H9 (cell line): ENCODE measurements around the gene SLC9A4. TPM values are rescaled to one million over a fixed set of nuclear protein-coding genes. Genes with fewer than 3 reads are reported as not detected.

Source experiments
- DNase-seq: peaks from one replicate; pipeline ENCODE4 v3.0.0-alpha.2; 2017
- H2AFZ ChIP-seq: one replicate; pipeline ENCODE4 v1.6.1; 2013; ENCODE audit warnings: mild to moderate bottlenecking, low read length, control low read depth, moderate library complexity
- H2AK5ac ChIP-seq: 2 replicates; pipeline ENCODE4 v1.6.1; 2013; ENCODE audit warnings: low read length, control low read depth, mixed read lengths; ENCODE audit not compliant: insufficient read length
- H2BK120ac ChIP-seq: one replicate; pipeline ENCODE4 v1.6.1; 2013; ENCODE audit warnings: low read depth, mild to moderate bottlenecking, low read length, control low read depth, inconsistent platforms; ENCODE audit not compliant: poor library complexity, severe bottlenecking
- H2BK12ac ChIP-seq: 2 replicates; pipeline ENCODE4 v1.6.1; 2013; ENCODE audit warnings: low read length, control low read depth, mixed read lengths, low read depth; ENCODE audit not compliant: insufficient read length
- H2BK15ac ChIP-seq: 2 replicates; pipeline ENCODE4 v1.6.1; 2013; ENCODE audit warnings: low read depth, low read length, control low read depth
- H2BK20ac ChIP-seq: one replicate; pipeline ENCODE4 v1.6.1; 2013; ENCODE audit warnings: low read depth, mild to moderate bottlenecking, low read length, control low read depth, inconsistent platforms; ENCODE audit not compliant: poor library complexity, severe bottlenecking
- H2BK5ac ChIP-seq: 2 replicates; pipeline ENCODE4 v1.6.1; 2013; ENCODE audit warnings: low read length, control low read depth, mixed read lengths; ENCODE audit not compliant: insufficient read length
- H3K14ac ChIP-seq: 2 replicates; pipeline ENCODE4 v1.6.1; 2013; ENCODE audit warnings: low read length, control low read depth; ENCODE audit not compliant: insufficient read depth
- H3K18ac ChIP-seq: 2 replicates; pipeline ENCODE4 v1.6.1; 2013; ENCODE audit warnings: low read depth, mild to moderate bottlenecking, mixed read lengths, low read length, control low read depth; ENCODE audit not compliant: insufficient read length
- H3K23ac ChIP-seq: 2 replicates; pipeline ENCODE4 v1.6.1; 2013; ENCODE audit warnings: low read length, control low read depth, mixed read lengths, low read depth; ENCODE audit not compliant: insufficient read length
- H3K23me2 ChIP-seq: 2 replicates; pipeline ENCODE4 v1.6.1; 2013; ENCODE audit warnings: low read depth, mild to moderate bottlenecking, mixed read lengths, low read length, control low read depth; ENCODE audit not compliant: insufficient read length, poor library complexity, severe bottlenecking
- H3K27ac ChIP-seq: 2 replicates; pipeline ENCODE4 v1.5.1; 2013; ENCODE audit warnings: low read length, control low read depth, mixed read lengths, low read depth; ENCODE audit not compliant: insufficient read length
- H3K27me3 ChIP-seq: 2 replicates; pipeline ENCODE4 v1.6.1; 2013; ENCODE audit warnings: low read length, control low read depth, inconsistent platforms; ENCODE audit not compliant: insufficient read depth
- H3K4ac ChIP-seq: 2 replicates; pipeline ENCODE4 v1.6.1; 2013; ENCODE audit warnings: low read depth, mild to moderate bottlenecking, control low read depth, inconsistent platforms, low read length, moderate library complexity
- H3K4me1 ChIP-seq: 2 replicates; pipeline ENCODE4 v1.6.1; 2013; ENCODE audit warnings: low read length, control low read depth, inconsistent platforms; ENCODE audit not compliant: insufficient read depth
- H3K4me2 ChIP-seq: 2 replicates; pipeline ENCODE4 v1.6.1; 2013; ENCODE audit warnings: low read length, control low read depth, mixed read lengths; ENCODE audit not compliant: insufficient read length, insufficient read depth
- H3K56ac ChIP-seq: 2 replicates; pipeline ENCODE4 v1.6.1; 2013; ENCODE audit warnings: low read depth, mild to moderate bottlenecking, mixed read lengths, low read length, control low read depth; ENCODE audit not compliant: insufficient read length
- H3K79me1 ChIP-seq: 2 replicates; pipeline ENCODE4 v1.6.1; 2013; ENCODE audit warnings: low read depth, mild to moderate bottlenecking, moderate library complexity, low read length, control low read depth, inconsistent platforms; ENCODE audit not compliant: insufficient read depth, poor library complexity, severe bottlenecking
- H3K79me2 ChIP-seq: 2 replicates; pipeline ENCODE4 v1.6.1; 2013; ENCODE audit warnings: low read length, control low read depth, inconsistent platforms; ENCODE audit not compliant: insufficient read depth
- H3K9ac ChIP-seq: 2 replicates; pipeline ENCODE4 v1.6.1; 2013; ENCODE audit warnings: low read length, control low read depth, mixed read lengths; ENCODE audit not compliant: insufficient read length; ENCODE audit errors: extremely low read depth
- H3K9me3 ChIP-seq: one replicate; pipeline ENCODE4 v1.6.1; 2013; ENCODE audit warnings: low read depth, low read length, inconsistent platforms; ENCODE audit not compliant: control insufficient read depth
- H3T11ph ChIP-seq: one replicate; pipeline ENCODE4 v1.6.1; 2013; ENCODE audit warnings: mild to moderate bottlenecking, low read length, control low read depth, inconsistent platforms
- H4K20me1 ChIP-seq: one replicate; pipeline ENCODE4 v1.6.1; 2013; ENCODE audit not compliant: control insufficient read depth, insufficient read length, insufficient read depth
- H4K5ac ChIP-seq: 2 replicates; pipeline ENCODE4 v1.6.1; 2013; ENCODE audit warnings: low read depth, mild to moderate bottlenecking, mixed read lengths, low read length, control low read depth; ENCODE audit not compliant: insufficient read length
- H4K8ac ChIP-seq: replicated peaks from 2 replicates; pipeline ENCODE4 v1.6.1; 2013; ENCODE audit warnings: low read length, control low read depth, mixed read lengths, low read depth; ENCODE audit not compliant: insufficient read length
- H4K91ac ChIP-seq: 2 replicates; pipeline ENCODE4 v1.6.1; 2013; ENCODE audit warnings: low read depth, mild to moderate bottlenecking, moderate library complexity, mixed read lengths, low read length, control low read depth; ENCODE audit not compliant: insufficient read length
- H3K27ac Mint-ChIP-seq, 3 experiments: 2 replicates in 2 of 3; 3 replicates in 1 of 3; pipeline ENCODE4 v1.8.0; 2020 to 2021; ENCODE audit warnings: mixed read lengths in 3 of 3, mild to moderate bottlenecking in 1 of 3, moderate library complexity in 1 of 3
- H3K27me3 Mint-ChIP-seq: 2 replicates; pipeline ENCODE4 v1.8.0; 2021; ENCODE audit warnings: low read depth, mild to moderate bottlenecking, moderate library complexity, mixed read lengths
- H3K36me3 Mint-ChIP-seq, 3 experiments: 2 replicates in 2 of 3; 3 replicates in 1 of 3; pipeline ENCODE4 v1.8.0; 2020 to 2021; ENCODE audit warnings: low read depth in 3 of 3, mixed read lengths in 3 of 3; ENCODE audit not compliant: insufficient read depth in 1 of 3
- H3K4me1 Mint-ChIP-seq, 2 experiments: 2 replicates each; pipeline ENCODE4 v1.8.0; 2020; ENCODE audit warnings: mixed read lengths in 2 of 2
- H3K4me3 Mint-ChIP-seq, 2 experiments: 2 replicates in 1 of 2; 3 replicates in 1 of 2; pipeline ENCODE4 v1.8.0; 2020 to 2021; ENCODE audit warnings: mild to moderate bottlenecking in 2 of 2, mixed read lengths in 2 of 2, moderate library complexity in 1 of 2
- H3K9me3 Mint-ChIP-seq, 2 experiments: 2 replicates in 1 of 2; 3 replicates in 1 of 2; pipeline ENCODE4 v1.8.0; 2020; ENCODE audit warnings: mild to moderate bottlenecking in 2 of 2, mixed read lengths in 2 of 2, moderate library complexity in 1 of 2
- CTCF ChIP-seq: fragments of 200-600 bp; sonication (generic); conservative IDR thresholded peaks from 3 replicates; pipeline ENCODE4 v1.8.0; 2021; ENCODE audit warnings: antibody characterized with exemption, mild to moderate bottlenecking
- WGBS: extraction: QIAGEN DNeasy Blood & Tissue Kit; methylation state at CpG from one replicate; pipeline ENCODE4 v1.1.7; 2013; ENCODE audit warnings: missing lambda C conversion rate, low lambda C conversion rate, mixed read lengths; ENCODE audit not compliant: insufficient read length; ENCODE audit errors: extremely low coverage; 5-methylcytosine and 5-hydroxymethylcytosine counted together
- total RNA-seq: library from RNA; stranded (reverse); gene quantifications from 2 replicates; pipeline ENCODE4 v1.2.1, GENCODE V29; 2021

The SLC9A4 gene
- total RNA-seq, 1 experiment from 2014 or later, result not detected

GRCh38 chr2:102513355-102513939 is 40.4 kb downstream of the SLC9A4 start:
- no peak overlapping the region for H2AFZ ChIP-seq
- TF ChIP-seq CTCF, result no peak
- H3T11ph ChIP-seq, result no peak overlapping the region
- H3K79me1 ChIP-seq, result no peaks in the 10 kb centered on the region
- peaks cover 4 to 14% of the 10 kb centered on the region in 2 experiments; a peak in 3 of 4 replicates for H3K4me1 Mint-ChIP-seq
- H4K8ac ChIP-seq, result no peak overlapping the region
- no peak overlapping the region for H3K23ac ChIP-seq
- no peaks in the 10 kb centered on the region for H3K4me1 ChIP-seq
- H3K27me3 ChIP-seq, result no peaks in the 10 kb centered on the region
- no peak overlapping the region for H2BK5ac ChIP-seq
- H3K4me3 Mint-ChIP-seq, result no peak overlapping the region
- H3K27ac Mint-ChIP-seq, result no peak overlapping the region
- H3K27me3 Mint-ChIP-seq, result no peaks in the 10 kb centered on the region
- no peak for DNase-seq
- H3K4me2 ChIP-seq, result no peak overlapping the region
- H2BK20ac ChIP-seq, result no peak overlapping the region
- no peak overlapping the region for H3K4ac ChIP-seq
- no peaks in the 10 kb centered on the region for H3K23me2 ChIP-seq
- no peak overlapping the region for H4K5ac ChIP-seq
- peaks cover 0 to 2% of the 10 kb centered on the region in 2 experiments; a peak in 2 of 5 replicates for H3K9me3 Mint-ChIP-seq
- H3K9me3 ChIP-seq, result no peaks in the 10 kb centered on the region
- H2BK120ac ChIP-seq, result no peak overlapping the region
- H3K14ac ChIP-seq, result no peak overlapping the region
- no CpG with 5 or more reads among the region's 11 CpGs for WGBS
- H3K56ac ChIP-seq, result no peak overlapping the region
- no peaks in the 10 kb centered on the region for H3K79me2 ChIP-seq
- H2BK12ac ChIP-seq, result no peak overlapping the region
- H3K9ac ChIP-seq, result no peak overlapping the region
- H4K20me1 ChIP-seq, result no peaks in the 10 kb centered on the region
- H3K36me3 Mint-ChIP-seq, result no peaks in the 10 kb centered on the region
- H2BK15ac ChIP-seq, result no peak overlapping the region; the same call in 1 of the 2 replicates
- H4K91ac ChIP-seq, result no peak overlapping the region
- H3K18ac ChIP-seq, result no peak overlapping the region
- H2AK5ac ChIP-seq, result no peak overlapping the region
- no peak overlapping the region for H3K27ac ChIP-seq
